GM21360 (cell line): ENCODE measurements around the gene P2RX6.

Experiments
- ATAC-seq: cut with Tn5 transposase; IDR thresholded peaks from one replicate; pipeline ENCODE4 v1.9.1; 2021; ENCODE audit warnings: mild to moderate bottlenecking, moderate library complexity; ENCODE audit not compliant: unreplicated experiment

The P2RX6 gene

GRCh38 chr22:20979940-20980453 is 35.0 kb upstream of the P2RX6 start:
- no peak for ATAC-seq

- ATAC-seq = no peak
Observed at GRCh38 chr22:20980523-20980922, 34.4 kb upstream of the P2RX6 start.

GRCh38 chr22:20980938-20981722 is 33.8 kb upstream of the P2RX6 start:
- no peak for ATAC-seq

GRCh38 chr22:20981787-20982562 is 33.0 kb upstream of the P2RX6 start, which contains the start of gene LZTR1:
TSS of gene LZTR1 (plus strand) at chr22:20982297. CDS start at chr22:20982372, 75 bp downstream.
- peak; percentile 64 for ATAC-seq

GRCh38 chr22:20982563-20982882 is 32.4 kb upstream of the P2RX6 start:
- ATAC-seq = no peak

- no peak for ATAC-seq
Observed at GRCh38 chr22:20983081-20983771, 31.7 kb upstream of the P2RX6 start.

DNA sequence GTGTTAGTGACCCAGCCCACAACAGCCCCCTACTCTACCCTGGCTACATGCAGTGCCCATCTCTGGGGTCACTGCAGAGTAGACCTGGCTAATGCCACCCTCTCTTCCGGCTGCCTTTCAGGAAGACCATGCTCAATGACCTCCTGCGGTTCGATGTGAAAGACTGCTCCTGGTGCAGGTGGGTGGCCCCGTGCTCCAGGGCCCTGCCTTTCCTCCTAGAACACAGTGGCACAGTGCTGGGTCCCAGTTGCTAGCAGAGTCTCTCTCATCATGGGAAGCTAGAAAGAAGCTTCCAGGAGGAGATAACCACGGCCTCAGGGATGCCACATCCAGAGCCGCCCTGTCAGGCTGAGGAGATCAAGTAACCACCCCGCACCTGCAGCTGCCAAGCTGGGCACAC is 29.2 kb upstream of the P2RX6 start:
- ATAC-seq = no peak

DNA sequence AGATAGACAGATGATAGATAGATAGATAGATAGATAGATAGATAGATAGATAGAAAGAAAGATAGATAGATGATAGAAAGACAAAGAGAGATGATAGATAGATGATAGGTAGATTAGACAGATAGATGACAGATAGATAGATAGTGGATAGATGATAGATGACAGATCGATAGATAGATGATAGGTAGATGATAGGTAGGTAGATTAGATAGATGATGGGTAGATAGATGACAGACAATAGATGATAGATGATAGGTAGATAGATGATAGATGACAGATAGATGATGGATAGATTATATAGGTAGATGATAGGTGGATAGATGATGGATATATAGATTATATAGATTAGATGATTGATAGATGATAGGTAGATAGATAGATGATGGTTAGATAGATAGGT is 28.6 kb upstream of the P2RX6 start:
- no peak for ATAC-seq

GRCh38 chr22:20987375-20987774 is 27.6 kb upstream of the P2RX6 start:
- no peak for ATAC-seq

DNA sequence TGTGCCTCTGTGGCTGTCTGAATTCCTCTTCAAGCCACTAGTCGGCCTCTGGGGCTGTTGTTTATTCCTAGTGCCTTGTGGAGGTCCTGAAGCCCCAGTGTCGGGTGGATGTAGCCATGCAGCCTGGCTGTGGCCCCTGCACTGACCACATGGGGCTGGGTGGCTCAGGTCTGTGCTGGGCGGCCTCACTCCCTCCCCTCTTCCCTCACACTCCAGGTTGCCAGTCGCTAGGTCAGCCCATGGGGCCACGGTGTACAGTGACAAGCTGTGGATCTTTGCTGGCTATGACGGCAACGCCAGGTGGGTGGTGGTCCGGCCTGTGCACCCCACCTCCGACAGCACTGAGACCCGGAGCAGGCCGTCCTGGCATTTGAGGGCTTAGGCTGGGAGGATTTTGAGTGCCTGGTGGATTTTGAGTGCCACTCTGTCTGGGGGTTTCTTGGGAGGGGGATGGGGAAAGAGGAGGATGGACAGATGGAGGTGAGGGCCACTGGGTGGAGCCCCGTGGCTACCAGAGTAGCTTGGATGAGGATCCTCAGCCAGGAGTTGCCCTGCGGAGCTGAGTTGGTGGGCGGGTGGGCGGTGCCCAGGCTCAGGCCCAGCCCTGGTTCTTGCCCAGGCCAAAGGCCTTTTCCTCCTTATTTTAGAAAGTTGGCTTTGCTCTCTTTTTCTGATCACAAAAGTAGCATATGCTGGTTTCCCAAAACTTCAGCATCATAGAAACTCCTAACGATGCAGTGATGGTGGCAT is 26.2 kb upstream of the P2RX6 start:
- ATAC-seq = no peak

DNA sequence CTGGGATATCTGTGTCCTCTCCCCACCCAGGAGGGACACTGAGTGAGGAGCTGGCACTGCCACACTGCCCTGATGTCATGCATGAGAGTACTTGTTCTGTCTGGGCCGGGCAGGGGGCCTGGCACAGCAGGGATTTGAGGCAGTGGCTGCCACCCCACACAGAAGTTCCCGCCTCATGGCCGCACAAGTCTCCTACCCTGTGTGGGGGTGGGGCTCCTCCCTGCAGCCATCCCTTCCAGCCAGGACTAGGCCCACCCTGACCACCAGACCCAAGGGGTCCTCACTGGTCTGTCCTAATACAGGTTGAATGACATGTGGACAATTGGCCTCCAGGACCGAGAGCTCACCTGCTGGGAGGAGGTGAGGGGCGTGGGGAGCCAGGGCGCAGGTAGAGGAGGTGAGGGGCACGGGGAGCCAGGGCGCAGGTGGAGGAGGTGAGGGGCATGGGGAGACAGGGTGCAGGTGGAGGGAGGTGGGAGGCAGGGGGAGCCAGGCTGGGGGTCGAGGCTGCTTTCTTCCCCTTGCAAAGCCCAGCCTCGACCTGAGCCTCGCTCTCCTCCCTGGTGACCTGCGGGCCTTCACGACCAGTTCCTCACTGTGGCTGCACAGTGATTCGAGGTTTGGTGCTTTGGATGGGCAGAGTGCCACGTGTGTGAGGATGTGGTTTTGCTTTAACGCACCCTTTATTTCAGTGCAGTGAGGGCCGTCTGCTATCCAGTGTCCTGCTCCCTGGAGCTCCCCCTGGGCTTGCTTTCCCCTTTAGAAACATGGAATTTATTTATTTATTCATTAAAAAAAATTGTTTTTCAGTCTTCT is 25.4 kb upstream of the P2RX6 start:
- ATAC-seq = no peak

DNA sequence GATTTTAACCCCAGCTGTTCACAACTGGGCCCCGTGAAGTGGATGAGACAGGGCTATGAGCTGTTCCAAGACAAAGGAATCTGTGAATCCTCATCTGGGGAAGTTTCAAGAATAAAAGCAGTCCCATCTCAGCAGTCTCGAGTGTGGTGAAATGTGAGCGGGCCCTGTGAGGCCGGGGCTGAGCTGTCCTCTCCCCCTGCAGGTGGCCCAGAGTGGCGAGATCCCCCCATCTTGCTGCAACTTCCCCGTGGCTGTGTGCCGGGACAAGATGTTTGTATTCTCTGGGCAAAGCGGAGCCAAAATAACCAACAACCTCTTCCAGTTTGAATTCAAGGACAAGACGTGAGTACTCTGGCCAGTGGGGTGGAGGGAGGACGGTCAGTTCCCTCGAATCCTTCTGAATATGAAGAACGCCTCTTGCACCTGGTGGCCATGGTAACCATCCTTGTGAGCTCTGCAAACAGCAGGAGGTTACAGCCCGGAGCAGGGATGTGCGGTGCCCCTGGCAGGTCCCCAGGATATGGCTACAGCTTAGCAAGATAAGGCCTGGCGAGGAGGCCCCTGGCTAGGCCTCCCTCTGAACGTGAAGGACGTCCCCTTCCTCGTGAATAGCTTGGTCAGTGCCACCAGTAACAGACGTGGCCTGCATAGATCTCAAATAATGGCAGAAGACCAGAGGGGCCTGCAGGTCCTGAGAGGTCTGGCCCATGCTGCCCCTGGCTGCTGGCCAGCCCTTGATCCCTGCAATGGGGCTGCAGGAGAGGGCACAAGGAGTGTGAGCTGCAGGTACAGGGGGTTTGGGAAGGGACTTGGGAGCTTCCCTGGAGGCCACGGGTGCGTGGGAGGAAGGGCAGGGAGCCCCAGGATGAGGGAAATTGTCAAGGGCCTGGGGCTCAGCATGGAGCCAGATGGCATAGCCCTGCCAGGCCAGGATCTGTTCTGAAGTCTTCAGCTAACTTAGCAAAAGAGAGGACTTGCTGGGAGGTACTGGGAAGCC is 24.5 kb upstream of the P2RX6 start:
- ATAC-seq = no peak

DNA sequence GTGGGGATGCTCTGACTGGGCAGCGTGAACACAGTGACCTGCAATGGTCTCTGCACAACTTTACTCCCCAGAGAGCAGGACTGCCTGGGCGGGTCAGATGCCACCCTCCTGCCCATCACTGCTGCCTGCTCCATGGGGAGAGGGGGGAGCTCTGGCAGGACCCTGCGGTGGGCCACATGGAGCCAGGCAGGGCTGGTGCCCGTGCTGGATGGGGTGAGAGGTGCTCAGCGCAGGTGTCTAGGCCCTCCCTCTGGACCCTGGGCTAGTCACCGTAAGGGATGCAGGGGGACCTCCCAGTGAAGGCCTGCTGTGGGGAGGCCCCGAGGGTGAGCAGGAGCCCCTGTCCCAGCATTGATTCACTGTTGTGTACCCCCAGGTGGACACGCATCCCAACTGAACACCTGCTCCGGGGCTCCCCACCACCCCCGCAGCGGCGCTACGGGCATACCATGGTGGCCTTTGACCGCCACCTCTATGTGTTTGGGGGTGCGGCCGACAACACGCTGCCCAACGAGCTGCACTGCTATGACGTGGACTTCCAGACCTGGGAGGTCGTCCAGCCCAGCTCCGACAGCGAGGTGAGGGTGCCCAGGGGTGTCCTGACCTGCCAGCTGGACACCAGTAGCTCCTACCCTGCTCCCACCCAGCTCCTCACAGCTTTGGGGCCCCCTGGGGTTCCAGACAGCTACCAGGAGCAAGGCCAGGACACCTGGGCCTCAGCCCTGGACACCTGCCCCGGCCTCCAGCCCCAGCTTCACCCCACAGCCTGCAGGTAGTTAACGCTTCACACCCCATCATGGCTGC is 23.5 kb upstream of the P2RX6 start:
- no peak for ATAC-seq

DNA sequence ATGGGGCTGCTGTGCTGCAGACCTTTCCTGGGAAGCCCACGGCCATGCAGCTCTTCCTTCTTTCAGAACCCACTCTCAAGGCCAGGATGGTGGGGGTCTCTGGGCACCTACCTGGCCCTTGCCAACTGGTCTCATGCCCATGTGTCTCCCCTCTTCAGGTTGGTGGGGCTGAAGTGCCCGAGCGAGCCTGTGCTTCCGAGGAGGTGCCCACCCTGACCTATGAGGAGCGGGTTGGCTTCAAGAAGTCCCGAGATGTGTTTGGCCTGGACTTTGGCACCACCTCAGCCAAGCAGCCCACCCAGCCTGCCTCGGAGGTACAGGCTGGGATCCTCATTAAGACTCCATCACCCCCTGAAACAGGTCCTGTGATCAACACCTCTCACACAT is 22.9 kb upstream of the P2RX6 start:
- no peak for ATAC-seq

DNA sequence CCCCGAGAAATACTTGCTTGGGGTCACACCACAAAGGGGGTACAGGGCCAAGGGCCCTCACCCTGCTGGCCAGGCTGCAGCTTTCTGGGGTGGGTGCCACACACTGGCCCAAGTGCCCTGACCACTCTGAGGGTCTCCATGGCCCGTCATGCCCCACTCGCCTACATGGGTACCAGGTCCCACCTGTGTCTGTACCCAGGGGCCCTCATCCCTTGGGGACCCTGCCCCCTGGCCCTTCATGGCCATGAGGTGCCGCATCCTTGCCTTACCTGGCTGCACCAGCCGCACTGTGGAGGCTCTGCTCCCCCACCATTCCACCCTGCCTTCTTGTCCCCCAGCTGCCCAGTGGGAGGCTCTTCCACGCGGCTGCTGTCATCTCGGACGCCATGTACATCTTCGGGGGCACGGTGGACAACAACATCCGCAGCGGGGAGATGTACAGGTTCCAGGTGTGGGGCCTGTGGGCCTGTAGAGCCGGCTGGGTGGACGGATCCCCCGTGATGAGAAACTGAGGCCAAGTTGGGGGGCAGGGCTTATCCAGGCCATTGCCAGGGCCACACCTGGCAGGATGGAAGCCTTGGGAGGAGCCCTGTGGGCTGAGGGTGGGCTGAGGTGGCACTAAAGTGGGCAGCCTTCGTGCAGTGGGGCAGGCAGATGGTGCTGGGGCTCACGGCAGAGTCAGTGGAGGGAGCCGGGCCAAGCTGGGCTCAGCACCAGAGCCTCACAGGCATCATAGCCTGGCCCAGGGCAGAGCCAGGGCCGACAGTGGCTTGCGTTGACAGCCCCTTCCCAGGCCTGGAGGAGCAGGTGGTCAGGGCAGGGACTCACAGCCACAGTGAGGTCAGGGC is 22.3 kb upstream of the P2RX6 start:
- no peak for ATAC-seq

- no peak for ATAC-seq
Observed at GRCh38 chr22:20993304-20994127, 21.4 kb upstream of the P2RX6 start.
